HG02943 (cell line): ENCODE results near the gene FAM124B.
"Not testable (repeated sequence)": the region's sequence is repeated elsewhere in the genome, so short reads cannot be mapped to it uniquely, and the experiment has no call there.

ENCODE experiments used
- ATAC-seq: cut with Tn5 transposase; IDR thresholded peaks from one replicate; pipeline ENCODE4 v1.9.1; 2021; ENCODE audit warnings: mild to moderate bottlenecking, low read depth, moderate library complexity; ENCODE audit not compliant: unreplicated experiment

FAM124B gene

DNA sequence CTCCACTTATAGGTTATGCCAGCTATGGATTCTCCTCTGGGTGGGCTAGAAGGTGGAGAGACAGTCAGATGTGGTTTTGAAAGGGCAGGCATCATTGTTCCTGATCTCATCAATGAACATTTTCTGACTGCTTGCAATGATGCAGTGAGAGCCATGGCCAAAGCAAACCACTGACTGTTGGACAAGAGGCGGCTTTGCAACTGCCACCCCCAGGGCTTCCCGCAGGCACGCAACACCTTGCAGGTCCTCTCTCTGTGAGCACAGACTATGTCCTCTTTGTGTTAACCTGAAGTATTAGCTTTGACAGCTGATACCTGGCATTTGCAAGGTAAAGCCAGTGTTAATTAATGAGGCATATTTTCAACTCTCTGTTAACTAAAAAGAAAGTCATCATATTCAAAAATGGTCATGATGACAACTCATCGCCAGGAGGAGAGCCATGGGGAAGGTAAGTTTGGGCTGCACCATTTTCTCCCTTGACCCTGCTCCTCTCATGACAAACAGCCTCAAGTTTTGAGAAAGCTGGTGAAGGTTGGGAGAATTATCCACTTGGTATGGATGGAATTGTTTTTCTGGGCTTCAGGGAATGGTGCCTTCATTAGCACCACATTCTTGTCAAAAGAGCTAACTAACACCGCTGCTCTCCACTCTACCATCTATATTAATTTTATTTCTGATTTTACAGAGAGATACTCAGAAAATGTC, 14.9 kb upstream of the FAM124B start:
- no peak for ATAC-seq

DNA sequence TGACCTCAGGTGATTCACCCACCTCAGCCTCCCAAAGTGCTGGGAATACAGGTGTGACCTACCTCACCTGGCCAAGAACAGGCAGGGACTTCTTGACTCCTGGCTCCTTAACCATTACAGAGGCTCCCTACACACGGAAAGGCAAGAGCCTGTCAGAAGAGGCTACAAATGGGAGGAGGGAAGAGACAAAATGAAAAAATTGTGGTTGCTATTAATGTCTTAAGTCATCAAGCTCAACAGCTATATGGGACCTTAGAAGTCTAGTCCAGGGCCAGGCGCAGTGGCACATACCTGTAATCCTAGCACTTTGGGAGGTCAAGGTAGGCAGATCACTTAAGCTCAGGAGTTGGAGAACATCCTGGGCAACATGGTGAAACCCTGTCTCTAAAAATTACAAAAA, 11.5 kb upstream of the FAM124B start:
- no peak for ATAC-seq

DNA sequence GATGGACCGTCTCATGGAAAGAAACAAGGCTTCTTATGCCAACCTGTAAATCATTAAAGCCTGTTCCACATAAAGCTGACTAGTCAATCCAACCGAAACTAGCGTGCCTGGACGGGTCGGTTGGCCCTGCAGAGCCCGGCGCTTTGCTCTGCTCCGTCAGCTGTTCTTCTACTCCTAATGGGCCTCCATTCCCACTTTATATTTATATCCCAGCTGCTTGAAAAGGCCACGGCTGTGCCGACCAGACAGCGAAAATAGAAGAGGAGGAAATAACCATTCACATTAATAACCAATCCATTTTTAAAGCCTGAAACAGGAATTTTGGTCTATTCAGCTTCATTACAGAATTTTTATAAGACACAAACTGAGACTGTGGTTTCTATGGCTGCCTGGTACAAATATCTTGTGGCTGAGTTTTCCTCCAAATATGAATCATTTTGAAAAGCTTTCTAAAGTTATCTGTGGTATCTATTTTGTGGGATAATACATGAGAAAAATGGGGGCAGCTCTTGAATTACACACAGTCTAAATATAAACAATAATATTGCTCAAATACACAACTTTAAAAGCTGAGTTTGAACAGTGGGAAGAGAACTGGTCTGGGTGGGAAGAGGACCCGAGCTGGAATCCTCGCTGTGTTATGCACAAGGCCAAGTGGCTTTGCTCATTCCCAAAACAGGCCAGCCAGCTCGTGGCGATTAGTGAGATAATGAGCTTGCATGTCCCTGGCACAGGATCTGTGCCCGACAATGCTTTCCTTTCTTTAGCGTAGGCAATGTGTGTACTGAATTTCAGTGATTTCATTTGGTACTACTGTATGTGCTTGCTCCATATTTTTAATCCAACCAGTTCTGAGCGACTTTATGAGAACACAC, 10.5 kb upstream of the FAM124B start:
- ATAC-seq, result no peak

DNA sequence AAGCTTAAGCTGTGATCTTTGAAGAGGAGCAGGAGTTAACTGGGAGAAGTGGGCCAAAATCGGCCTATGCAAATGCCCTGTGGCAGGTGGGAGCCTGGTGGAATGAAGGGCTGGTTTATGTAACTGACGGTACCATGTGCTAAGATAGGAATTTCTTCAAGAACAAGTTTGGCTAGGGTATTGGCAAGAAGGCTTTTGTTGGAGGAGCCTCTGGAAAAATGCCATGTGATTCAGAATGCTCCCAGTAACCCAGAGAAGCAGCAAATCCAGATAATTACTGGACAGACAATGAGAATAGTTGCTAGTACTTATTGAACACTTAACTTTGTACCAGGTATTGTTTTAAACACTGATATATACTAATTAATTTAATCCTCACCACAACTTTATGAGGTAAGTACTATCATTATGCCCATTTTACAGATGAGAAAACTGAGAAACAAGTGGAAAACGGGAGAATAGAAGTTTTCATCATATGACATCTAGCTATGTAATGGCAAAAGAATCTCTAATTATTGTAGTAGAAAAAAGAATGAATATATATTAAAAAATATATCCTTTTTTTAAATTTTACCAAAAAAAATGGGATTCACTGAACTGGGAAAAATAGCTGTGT, 9.1 kb upstream of the FAM124B start:
- no peak for ATAC-seq

DNA sequence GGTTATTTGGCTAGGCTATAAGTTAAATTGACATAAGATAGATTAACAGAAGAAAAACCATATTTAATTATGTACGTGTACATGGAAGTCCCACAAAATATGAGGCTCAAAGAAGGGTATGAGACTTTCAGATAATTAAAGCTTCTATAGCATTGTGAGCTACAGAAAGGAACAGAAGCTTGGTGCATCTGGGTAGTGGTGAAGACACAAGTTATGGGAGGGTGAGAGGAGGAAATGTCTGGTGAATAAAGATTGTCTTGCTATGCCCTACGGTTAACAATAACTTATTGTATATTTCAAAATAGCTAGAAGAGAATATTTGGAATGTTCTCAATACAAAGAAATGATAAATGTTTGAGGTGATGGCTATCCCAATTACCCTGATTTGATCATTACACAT, 6.8 kb upstream of the FAM124B start:
- ATAC-seq, result no peak

DNA sequence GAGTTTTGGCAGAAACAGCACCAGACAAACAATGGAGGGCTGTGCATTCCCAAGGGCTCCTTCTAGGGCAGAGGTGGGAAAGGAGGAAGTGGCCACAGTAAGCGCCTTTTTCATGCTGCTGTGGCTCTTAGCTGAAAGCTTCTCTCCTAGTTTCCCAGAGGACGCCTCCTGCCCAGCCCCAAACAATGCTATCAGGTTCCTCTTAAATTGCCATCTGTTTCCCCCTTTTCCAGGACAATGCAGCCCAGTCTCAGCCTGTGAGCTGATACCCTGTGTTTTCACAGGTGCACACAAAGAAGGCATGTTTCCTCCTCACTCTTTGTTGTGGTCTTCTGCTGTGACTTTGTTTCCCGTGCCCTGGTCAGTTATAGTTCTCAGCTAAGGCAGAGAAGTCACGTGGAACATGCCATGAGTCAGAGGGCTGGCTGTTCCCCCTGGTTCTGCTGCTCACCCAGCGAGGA, 5.4 kb upstream of the FAM124B start:
- ATAC-seq, result no peak

DNA sequence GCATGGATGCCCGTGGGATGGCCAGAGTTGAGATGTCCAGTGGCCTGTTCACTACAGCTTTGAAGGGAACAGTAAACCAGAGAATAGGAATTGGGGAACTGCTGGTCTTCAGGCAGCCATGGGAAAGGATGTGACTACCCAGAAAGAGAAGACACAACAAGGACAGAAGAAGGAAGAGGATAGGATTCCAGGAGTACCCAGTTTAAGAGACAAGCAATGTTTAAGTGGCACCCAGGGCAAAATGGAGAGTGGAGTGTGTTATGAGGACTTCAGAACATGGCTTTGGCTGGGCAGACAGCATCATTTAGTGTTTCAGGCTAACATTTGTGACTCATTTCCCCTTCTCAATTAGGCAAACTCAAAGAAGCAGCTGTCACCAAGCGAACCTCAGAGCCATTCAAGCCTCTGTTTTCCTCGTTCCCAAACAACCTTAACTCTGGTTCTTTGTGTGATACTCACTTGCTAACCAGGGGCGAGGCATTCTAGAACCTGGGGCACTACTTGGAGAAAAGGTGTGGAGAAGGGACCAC, 4.0 kb upstream of the FAM124B start:
- no peak for ATAC-seq

DNA sequence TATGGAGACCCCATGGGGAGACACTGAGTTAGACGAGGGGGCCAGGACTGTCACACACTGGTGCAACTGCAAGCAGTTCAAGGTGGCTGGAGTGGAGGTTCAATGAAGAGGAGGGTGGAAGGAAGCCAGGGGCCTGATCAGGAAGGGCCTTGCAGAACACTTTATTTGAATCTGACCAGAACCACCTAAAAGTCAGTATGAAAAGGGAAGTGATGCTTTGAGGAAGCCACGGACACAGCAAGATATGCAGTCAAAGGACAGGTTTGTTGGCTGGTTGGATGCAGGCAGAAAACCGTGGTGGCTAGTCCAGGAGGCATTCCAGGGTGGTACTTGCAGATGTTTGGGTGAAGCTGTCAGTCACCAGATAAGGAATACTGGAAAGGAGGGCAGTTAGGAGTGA, 3.5 kb upstream of the FAM124B start:
- no peak for ATAC-seq

DNA sequence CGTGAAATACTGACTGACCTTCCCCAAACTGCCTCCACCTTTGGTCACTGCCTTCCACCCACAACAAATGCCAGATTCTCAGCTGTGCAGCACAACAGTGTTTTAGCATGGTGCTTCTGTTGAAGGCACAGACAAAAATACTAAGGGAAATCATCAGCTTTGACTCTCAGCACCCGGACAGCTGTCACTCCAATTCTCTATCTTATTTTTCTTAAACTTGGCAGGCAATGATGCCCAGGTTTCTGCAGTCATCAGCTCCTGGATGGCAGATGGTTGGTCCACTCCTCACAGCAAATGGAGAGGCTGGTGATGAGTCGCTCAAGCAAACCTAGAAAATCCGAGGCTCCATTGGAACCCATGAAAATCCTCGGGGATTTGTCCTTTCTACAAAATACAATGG, 2.9 kb upstream of the FAM124B start:
- no peak for ATAC-seq

DNA sequence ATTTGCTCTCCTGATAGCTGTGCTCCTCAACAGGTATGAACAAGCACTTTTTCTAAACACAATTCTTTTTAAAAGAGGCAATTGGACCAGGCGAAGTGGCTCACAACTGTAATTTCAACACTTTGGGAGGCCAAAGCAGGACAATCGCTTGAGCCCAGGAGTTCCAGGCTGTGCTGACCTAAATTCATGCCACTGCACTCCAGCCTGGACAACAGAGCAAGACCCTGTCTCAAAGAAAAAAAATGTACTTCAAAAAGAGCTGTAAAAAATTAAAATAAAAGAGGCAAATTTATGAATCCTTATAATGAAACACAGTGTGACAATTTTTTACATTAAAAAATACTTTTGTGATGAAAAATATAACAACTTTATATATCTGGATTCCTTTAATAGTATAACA, 1.8 kb upstream of the FAM124B start:
- ATAC-seq, result no peak

DNA sequence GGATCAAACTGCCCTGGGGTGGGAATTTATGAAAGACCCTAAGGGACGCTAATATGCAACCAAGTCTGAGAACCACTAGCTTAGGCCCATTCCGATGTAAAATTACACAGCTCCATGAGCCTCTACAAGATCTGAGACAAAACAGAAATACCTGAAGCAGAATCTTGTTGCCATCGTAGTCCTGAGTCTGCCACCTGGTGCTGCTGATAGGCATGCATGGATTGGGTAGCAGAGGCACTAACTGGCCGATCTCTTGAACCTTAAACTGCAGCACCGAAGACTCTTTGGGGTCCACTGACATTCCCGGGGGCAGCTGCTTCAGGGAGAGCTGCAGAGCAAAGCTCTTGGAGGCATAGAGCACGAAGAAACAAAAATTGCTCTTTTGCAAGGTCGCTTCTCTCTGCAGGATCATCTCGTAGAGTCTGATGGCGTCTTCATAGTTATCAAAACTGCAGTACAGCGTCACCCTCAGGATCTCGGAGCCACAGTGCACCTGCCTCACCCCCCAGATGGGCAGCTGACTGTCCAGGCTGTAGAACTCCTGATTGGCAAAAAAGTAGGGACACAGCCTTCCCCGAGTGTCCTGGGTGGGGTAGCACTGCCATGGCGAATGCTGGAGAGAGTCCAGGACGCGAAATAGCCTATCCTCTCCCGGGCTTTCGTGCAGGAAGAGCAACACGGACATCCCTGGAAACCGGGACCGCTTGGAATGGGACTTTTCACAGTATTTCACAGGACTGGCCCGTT, 848 bp downstream of the FAM124B start:
- no peak for ATAC-seq

DNA sequence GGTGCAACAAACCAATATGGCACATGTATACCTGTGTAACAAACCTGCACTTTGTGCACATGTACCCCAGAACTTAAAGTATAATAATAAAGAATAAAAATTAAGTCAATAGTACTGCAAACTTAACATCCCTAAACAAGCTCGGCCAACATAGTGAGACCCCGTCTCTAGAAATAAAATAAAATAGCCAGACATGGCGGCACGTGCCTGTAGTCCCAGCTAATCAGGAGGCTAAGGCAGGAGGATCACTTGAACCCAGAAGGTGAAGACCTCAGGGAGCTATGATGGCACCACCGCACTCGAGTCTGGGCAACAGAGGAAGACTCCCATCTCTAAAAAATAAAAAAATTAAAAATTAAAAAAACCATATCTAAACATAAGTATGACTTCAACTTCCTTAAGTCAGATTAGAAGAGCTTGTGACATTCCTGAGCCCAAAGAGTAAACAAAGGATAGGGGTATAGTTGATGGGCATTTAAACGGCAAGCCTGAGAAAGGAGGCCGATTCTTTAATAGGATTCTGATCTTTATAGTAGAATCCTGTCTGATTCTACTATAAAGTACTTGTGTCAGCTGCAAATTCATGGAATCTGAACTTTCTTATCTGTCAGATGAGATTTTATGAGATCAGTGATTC, 1.6 kb downstream of the FAM124B start:
- no peak for ATAC-seq

DNA sequence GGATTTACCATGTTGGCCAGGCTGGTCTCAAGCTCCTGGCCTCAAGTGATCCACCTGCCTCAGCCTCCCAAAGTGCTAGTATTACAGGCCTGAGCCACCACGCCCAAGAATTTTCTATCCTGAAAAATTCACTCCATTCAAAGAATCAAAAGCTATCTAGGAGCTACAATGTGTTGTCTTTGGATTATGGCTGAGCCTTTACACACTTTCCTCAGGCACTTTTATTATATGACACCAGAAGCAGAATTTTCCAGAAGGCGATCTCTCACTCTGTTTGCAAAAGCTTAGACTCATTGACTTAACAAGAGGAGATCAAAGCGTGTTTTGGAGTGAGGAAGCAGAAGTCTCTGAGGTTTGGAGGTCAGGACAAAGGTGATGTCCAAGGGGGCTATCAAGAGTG, 3.6 kb downstream of the FAM124B start:
- ATAC-seq, result no peak

DNA sequence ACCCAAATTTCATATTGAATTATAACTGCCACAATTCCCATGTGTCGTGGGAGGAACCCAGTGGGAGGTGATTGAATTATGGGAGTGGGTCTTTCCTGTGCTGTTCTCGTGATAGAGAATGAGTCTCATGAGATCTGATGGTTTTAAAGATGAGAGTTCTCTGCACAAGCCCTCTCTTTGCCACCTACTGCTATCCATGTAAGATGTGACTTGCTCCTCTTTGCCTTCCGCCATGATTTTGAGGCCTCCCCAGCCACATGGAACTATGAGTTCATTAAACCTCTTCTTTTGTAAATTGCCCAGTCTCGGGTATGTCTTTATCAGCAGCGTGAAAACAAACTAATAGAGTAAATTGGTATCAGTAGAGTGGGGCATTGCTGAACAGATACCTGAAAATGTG, 4.8 kb downstream of the FAM124B start:
- ATAC-seq, result not testable (repeated sequence)

DNA sequence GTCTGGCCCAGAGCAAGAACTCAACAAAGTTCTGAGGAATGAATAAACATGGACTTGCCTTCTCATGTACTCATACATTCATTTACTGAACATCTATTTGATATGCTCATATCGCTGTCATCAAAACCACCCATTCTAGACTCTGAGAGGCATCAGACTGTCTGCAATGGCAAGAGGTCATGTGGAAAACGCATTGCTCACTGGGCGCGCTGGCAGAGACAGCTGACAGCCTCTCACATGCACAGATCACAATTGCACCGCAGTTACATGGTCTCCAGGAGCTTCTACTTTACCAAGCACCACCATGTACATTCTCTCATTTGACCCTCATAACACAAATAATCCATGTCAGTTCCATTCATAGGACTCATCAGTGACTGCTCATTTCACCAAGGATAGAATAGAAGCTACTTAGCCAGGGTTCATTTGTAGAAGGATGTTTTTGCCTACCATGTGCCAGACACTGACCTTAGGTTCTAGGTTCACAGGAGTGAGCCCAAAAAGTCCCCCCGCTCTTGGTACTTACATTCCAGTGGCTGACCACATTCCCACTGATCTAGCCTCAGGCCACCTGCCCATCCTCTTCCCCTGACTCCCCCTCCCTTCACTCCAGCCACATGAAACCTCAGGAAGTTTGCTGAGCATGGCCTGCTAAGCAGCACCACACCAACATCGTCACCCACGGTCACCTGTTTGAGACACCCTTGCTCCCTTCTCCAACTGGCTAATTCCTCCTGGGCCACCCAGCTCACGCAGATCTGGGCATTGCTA, 6.1 kb downstream of the FAM124B start:
- ATAC-seq, result no peak

DNA sequence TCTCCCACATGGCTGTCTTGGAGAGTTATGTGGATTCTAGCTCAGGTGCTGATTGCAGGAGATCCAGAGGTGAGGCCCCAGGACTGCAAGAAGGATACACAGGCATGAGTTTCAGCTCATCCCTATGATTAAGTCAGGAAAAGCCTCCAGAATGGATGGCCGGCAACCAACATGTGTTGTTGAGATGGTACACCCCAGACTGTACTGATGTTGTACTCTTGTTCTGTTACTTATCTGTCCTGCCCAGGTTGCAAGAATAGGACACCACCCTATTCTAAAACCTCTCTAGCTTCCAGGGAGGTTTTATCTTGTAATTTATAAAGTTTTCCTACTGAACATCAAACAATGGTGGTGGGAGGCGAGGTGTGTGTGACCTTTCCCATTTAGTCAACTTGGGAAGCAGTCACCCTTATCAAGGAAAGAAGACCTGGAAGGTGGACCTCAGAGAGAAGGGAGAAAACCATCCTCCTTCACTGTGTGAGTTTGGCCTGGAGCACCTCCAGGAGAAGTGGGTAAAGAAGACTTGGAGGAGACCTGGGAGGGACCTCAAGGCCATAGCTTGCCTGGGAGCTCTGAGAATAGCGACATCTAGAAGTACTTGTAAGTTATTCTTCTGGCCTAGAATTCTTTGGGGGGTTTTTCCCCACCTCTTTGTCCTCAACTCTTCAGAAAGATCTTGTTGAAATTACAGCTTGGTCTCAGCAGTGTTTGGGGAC, 8.6 kb downstream of the FAM124B start:
- no peak for ATAC-seq

DNA sequence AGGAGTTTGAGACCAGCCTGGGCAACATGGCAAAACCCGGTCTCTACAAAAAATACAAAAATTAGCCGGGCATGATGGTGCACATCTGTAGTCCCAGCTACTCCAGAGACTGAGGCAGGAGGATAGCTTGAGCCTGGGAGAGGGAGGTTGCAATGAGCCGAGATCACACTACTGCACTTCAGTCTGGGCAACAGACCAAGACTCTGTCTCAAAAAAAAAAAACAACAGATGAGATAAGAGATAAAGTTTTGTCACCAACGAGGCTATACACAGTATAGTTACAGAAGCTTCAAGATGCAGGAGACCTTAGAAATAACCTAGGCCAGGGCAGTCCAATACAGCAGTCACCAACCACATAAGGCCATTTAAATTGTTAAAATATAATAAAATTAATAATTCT, 9.4 kb downstream of the FAM124B start:
- ATAC-seq, result no peak

DNA sequence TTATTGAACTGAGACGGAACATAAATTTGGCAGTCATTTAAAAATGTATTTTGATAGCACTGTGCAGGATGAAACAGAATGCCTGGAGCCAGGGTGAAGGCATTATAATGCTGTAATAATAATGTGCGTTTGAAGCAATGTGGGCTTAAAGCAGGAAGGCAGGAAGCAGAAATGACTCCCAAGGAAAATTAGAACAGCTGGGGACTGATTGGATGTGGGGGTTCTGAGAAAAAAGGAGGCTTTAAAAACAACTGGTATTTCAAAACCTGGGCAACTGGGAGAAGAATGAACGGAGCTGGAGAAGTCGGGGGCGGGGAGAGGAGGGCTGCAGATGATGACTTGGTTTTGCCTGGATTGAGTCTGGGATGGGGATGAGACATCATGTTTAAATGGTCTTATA, 12.6 kb downstream of the FAM124B start:
- ATAC-seq, result no peak

DNA sequence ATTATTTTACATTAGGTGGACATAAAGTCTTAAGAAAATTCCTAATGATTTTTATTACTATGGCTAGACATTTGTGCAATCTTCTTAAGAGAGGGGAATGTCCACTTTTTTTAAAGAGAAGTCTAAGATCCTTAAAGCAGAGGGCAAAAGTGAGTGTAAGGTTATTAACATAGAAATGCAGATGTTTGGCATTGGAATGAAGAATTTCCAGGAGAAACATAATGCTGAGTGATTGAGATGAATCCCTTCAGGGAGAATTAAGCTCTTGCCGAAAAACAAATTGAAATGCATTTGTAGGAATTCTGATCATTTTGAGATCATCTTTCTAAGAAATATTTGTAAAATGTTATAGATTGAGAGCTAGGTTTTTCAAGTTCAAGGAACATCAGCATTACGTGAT, 15.0 kb downstream of the FAM124B start:
- ATAC-seq, result no peak
